ENCODE measurements around the gene PIK3C3.
A peak's percentile ranks its signal among the peaks of the same experiment; 100 is the strongest.
"Not testable (repeated sequence)": the region's sequence is repeated elsewhere in the genome, so short reads cannot be mapped to it uniquely, and the experiment has no call there.

Gene PIK3C3

DNA sequence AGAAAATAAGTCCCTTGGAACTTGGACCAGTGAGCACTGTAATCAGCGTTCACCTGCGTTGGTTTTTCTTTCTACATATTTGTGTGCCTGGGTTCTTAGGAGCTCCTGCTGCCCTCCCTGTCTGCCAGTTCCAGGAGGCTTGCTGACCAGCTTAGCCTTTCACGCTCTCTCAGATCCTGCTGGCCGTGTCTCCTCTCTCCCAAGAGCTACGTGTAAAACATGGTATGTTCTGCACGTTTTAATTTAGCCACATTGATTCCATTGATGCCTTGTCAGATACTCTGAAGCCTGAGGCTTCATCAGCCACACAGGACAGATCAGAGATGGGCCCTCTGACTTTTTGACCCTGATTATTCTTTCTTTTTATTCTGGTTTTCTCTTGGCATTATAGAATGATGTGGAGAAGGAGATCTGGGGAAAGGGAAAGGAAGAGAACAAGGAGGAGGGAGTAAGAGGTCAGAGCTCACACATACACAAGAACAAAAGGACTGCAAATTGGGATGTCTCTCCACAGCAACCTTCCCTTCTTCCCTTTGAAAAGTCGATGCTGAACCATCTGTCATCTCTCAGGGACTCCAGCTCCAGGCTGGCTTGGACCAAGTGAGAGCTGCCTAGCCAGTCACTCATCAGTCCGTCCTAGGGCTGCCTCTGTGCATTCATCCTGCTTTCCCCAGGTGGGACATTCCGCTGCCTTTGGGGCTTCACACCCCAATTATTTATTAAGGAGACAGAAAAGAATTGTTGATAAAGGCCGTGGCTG lies 152.8 kb downstream of the PIK3C3 start:
- no peak for DNase-seq (ENCODE audit: low read depth)
- in situ Hi-C loops (cut with HindIII; ENCODE audit: low sequenced_read_pairs), result no loop called here
- no peak overlapping the region for H3K4me3 ChIP-seq (ENCODE audit: low read depth, low read length)
- TF ChIP-seq, protein P1, sequence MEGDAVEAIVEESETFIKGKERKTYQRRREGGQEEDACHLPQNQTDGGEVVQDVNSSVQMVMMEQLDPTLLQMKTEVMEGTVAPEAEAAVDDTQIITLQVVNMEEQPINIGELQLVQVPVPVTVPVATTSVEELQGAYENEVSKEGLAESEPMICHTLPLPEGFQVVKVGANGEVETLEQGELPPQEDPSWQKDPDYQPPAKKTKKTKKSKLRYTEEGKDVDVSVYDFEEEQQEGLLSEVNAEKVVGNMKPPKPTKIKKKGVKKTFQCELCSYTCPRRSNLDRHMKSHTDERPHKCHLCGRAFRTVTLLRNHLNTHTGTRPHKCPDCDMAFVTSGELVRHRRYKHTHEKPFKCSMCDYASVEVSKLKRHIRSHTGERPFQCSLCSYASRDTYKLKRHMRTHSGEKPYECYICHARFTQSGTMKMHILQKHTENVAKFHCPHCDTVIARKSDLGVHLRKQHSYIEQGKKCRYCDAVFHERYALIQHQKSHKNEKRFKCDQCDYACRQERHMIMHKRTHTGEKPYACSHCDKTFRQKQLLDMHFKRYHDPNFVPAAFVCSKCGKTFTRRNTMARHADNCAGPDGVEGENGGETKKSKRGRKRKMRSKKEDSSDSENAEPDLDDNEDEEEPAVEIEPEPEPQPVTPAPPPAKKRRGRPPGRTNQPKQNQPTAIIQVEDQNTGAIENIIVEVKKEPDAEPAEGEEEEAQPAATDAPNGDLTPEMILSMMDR (IDR thresholded peaks at IDR 0.05; ENCODE audit: low read depth, low read length, missing control alignments), result no peak

DNA sequence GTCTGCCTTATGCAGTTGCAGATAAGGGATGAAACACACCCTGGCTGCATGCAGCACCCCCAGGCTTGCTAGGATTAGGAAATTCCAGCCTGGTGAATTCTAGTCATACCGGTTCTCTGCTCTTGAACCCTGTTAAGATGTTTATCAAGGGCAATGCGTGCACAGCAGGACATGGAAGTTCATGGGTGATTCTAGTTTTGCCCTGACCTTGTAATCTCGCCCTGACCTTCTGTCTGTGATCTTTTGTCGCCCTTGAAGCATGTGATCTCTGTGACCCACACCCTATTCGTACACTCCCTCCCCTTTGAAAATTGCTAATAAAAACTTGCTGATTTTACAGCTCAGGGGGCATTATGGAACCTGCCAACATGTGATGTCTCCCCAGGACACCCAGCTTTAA lies 157.1 kb downstream of the PIK3C3 start:
- in situ Hi-C loops (cut with HindIII; ENCODE audit: low sequenced_read_pairs); DNase-seq (ENCODE audit: low read depth); H3K4me3 ChIP-seq (ENCODE audit: low read depth, low read length): not testable (repeated sequence)

DNA sequence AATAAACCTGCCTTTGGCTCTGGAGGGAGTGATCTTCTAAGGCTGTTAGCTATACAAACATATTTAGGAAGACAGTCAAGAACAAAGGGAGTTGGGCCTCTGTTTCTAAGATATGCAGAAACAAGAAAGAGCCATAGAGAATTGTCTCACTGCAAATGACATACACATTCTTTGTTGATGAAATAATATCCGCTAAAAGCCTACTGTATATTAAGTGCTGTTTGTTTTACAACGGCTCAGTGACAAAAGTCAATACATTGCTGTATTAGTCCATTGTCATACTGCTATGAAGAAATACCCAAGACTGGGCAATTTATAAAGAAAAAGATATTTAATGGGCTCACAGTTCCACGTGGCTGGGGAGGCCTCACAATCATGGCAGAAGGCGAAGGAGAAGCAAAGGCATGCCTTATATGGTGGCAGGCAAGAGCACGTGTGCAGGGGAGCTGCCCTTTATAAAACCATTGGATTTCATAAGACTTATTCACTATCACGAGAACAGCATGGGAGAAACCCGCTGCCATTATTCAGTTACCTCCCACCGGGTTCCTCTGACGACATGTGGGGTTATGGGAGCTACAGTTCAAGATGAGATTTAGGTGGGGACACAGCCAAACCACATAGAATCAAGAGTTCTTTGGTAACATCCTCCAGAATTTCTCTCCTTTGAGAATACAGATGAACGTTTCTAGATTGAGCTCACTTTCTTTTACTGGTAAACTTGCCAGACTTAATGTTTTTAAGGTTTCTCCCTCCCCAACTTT lies 157.8 kb downstream of the PIK3C3 start:
- no peak overlapping the region for H3K4me3 ChIP-seq (ENCODE audit: low read depth, low read length)
- TF ChIP-seq, protein P1 (IDR thresholded peaks at IDR 0.05; ENCODE audit: low read depth, low read length, missing control alignments), result no peak
- DNase-seq (ENCODE audit: low read depth), result peak; percentile 8
- in situ Hi-C loops (cut with HindIII; ENCODE audit: low sequenced_read_pairs), result no loop called here

DNA sequence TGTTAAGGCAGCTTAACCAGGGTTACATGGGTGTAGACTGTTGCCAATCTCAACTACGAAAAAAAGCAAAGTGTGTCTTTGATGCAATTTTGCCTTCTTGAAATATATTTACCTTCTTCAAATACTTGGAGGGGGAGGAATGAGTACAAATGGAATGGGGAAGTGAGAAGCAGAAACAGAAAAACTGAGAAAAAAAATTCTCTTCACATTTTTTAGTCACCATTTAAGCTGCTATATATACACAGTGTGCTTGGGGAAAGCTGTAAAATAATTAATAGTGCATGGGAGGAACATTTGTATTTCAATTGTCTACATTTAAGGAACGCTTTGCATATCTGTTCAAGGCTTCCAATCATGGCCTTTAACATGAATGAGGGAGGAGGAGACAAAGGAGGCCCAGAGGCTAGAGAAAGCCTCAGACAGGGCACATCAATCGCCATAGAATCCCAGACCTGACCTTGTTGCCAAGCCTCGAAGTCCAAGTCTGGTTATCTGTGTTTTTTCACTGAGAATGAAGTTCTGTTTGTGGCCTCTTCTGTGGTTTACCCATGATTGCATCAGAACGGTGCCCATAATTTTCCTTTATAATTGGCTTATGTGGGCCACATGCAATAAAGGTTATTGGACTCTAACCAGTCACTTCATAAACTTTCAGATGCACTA lies 158.6 kb downstream of the PIK3C3 start:
- no peak overlapping the region for H3K4me3 ChIP-seq (ENCODE audit: low read depth, low read length)
- in situ Hi-C loops (cut with HindIII; ENCODE audit: low sequenced_read_pairs), result no loop called here
- TF ChIP-seq, protein P1 (IDR thresholded peaks at IDR 0.05; ENCODE audit: low read depth, low read length, missing control alignments), result no peak
- peak; percentile 3 for DNase-seq (ENCODE audit: low read depth)

DNA sequence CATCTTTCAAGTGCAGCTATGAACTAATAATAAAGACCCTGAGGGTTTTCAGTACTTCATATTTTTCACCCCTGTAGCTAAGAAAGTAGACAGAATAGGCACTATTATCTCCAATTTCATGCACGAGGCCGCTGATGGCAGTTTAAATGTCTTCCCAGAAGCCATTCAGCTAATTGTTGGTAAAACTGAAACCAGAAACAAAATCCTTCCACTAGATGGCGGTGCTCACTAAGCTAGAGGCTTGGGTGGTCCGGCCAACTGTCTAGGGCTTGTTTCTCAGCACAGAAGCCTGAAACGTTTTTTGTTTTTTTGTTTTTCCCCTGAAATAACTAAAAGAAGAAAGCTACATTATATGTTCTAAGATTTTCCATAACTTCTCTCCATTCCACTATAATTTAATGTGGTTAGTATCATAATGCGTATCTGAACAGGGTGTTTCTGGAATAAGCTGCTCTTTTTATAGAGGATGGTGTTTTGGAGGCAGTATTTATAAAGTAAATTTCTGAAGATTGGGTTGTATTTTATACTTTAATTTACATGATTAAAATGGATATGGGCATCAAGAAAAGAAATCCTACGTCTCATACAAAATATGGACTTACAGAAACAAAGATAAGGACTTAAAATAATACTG lies 159.4 kb downstream of the PIK3C3 start:
- peak; percentile 68 for DNase-seq (ENCODE audit: low read depth)
- in situ Hi-C loops (cut with HindIII; ENCODE audit: low sequenced_read_pairs), result no loop called here
- no peak overlapping the region for H3K4me3 ChIP-seq (ENCODE audit: low read depth, low read length)
- TF ChIP-seq, protein P1 (IDR thresholded peaks at IDR 0.05; ENCODE audit: low read depth, low read length, missing control alignments), result peak; percentile 78

DNA sequence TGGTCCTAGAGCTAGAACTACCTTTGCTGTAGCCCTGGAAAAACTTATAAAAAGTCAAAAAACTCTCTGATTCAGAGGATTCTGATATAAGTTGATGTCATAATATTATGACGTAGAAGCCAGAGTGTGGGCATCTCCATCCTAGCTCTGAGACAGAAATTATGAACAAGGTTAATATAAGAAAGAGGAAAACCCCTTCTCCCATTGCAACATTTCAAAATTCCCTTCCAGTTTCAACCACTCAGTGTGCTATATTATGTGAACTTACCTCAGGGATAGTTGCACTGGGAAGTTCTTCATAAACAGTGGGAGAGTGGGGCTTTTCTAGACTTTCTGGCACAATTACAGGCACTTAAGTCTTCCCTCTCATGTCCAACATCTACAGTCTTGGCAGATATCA lies 171.6 kb downstream of the PIK3C3 start:
- TF ChIP-seq, protein P1 (IDR thresholded peaks at IDR 0.05; ENCODE audit: low read depth, low read length, missing control alignments), result no peak
- no peak overlapping the region for H3K4me3 ChIP-seq (ENCODE audit: low read depth, low read length)
- no peak for DNase-seq (ENCODE audit: low read depth)
- in situ Hi-C loops (cut with HindIII; ENCODE audit: low sequenced_read_pairs), result no loop called here

Data from astrocyte of the cerebellum (primary cell).